HG03457 (cell line): Measurements from ENCODE around the gene NDUFS6.

Source experiments
- ATAC-seq: cut with Tn5 transposase; IDR thresholded peaks from one replicate; pipeline ENCODE4 v1.9.1; 2021; ENCODE audit warnings: moderate number of reproducible peaks; ENCODE audit not compliant: unreplicated experiment

NDUFS6 gene

DNA sequence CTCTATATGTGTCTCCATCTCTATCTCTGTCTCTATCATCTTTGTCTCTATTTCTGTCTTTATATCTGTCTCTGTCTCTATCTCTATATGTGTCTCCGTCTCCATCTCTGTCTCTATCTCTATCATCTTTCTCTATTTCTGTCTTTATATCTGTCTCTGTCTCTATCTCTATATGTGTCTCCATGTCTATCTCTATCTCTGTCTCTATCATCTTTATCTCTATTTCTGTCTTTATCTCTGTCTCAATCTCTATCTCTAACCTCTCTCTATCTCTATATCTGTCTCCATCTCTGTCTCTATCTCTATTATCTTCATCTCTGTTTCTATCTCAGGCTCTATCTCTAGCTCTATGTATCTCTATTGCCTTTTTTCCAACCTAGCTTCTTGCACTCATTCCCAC lies 44.5 kb downstream of the NDUFS6 start:
- no peak for ATAC-seq

DNA sequence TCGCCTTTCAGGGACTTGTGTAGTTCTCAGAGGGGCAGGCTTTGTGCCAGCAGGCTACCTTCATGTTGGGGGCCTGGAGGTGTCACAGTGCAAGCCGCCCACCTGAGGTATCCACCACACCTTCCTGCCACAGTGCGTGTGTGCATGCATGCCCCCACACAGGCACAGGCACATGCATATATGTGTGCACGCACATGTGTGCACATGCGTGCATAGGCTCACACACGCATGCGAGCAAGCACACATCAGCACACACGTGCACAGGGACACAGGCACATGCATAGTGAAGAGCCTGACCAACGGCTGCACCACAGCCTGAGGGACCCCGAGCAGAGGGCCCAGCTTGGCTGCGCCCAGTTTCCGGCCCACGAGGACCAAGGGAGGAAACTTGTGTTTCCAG lies 45.4 kb downstream of the NDUFS6 start:
- no peak for ATAC-seq

DNA sequence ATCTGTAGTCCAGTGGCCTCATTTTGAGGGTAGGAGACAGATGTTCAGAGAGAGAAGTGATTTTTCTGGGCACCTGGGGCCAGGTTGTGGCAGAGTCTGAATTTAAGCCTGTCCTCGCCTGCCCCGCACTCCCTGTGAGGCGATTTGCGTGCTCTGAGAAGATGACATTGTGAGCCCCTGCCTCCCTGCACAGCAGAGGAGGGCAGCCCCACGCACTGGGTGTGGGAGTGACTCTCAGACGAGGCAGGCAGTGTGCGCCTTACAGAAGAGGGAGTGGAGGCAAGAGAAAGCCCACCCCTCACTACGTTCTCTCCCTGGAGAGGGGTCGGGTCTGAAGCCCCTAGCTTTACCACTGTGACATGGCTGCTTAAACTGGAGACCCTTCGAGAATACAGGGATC lies 45.8 kb downstream of the NDUFS6 start:
- ATAC-seq, result no peak

DNA sequence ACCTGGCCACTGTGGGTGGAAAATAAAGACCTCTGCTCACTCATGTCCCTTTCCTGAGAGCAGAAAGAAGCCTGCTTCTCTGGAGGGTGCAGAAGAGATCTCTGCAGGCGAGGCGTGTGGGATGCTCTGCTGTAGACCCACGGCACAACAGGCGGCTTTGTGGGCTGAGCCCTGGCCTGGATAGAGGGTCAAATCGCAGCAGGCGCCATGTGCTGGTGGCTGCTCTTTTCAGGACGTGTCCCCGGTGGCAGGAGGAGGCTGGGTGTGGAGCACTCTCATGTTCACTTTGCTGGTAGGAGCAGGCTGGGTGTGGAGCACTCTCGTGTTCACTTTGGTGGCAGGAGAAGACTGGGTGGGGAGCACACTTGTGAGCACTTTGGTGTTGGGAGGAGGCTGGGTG lies 46.4 kb downstream of the NDUFS6 start:
- ATAC-seq, result no peak

DNA sequence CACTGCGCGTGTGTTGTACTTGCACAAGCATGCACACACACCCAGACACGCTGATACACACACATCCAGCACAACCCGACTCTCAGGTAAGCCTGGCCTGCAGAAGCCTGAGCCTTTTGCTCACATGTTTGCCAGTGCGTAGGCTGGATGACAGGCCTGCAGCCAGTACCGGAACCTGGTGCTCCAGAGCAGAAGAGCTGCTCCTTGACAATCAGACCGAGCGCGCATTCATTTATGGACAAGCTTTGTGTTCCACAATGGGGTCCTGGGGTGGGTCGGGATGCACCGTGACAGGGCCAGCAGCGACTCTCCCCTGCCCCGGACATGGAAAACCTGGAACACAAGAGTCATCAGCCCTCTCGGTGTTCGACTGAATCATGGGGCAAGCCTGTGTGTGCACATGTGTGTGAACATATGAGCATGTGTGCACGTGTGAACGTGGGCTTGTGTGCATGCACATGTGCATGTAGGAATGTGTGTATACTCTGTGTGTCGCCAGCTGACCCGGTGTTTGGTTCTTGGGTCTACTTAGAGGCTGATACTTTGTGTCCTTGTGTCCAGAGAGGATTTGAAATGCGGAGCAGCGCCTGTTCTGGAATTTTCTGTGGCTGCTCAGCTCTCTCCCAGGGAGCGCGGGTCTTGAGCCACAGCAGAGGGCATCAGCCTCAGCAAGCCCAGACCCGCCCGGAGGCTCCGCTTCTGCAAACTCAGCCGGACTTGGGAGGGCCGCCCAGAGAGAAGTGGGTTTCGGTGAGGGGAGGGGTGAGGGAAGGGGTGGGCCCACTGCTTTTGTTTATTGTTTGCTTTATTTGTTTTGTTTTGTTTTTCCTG lies 49.3 kb downstream of the NDUFS6 start:
- no peak for ATAC-seq

DNA sequence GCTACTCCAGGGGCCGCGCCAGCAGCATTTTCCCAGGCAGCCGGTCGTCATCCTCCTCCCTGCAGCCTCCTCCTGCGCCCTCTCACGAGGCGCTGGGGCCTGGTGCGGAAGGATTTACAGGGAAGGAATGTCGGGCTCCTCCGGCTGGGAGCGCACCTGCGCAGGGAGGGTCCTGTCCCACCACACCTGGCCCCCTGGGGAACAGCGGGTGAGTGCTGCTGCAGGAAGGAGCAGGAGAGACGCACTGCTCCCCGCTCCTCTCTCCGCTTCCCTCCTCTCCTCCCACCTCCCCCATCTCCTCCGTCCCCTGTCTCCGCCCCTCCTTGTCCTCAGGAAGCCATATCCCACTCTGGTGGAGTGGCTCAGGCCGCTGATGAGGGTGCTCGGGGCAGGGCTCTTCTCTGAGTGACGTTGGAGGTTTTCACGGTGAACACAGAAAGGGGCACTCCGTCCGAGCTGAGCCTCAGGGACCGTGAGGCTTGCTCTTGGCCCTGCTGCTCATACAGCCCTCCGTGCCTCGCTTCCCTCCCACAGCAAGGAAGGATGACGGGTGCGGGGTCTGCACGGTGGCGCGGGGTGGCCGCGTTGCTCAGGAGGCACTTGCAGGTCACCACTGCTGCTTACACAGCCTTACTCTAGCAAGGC lies 50.2 kb downstream of the NDUFS6 start:
- no peak for ATAC-seq

DNA sequence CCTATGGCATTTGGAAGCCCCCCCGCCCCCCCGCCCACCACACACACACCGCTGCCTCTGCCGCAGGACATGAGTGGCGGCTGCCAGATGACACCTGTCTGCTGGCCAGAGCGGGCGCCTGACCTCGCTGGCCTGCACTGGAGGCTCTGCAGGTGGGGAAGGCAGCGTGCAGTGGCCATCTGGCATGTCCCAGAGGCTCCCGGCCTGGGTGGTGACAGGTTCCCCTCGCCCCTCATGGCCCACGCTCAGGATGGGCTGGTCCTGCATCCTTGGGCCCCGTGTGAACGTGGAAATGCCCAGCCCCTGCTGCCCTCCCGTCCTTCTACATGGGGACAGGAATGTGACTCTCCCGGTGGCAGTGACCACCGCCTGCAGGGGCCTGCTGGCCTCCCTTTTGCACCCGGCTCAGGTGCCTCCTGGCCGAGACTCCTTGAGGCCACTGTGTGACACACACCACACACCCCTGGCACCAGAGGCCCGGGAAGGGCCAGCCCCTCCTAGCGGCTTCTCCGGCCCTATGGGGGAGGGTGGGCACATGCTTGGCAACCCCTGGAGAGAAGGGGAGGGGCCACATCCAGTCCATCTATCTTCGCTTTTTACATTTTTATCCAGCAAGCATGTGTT lies 51.2 kb downstream of the NDUFS6 start:
- no peak for ATAC-seq

DNA sequence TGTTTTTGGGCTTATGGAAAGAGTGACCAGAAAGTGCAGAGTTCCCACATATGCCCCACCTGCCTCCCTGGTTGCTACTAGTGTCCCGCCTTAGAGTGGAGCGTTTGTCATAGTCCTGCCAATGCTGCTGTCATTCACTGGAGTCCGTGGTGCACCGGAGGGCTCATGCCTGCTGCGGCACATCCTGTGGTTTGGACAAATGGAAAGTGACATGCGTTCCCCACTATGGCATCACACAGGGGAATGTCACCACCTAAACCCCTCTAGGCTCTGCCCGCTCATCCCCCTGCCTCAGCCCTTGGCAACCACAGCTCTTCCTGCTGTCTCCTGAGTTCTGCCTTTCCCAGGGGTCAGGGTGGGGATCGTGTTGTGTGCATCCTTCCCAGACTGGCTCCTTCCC lies 52.3 kb downstream of the NDUFS6 start:
- no peak for ATAC-seq

DNA sequence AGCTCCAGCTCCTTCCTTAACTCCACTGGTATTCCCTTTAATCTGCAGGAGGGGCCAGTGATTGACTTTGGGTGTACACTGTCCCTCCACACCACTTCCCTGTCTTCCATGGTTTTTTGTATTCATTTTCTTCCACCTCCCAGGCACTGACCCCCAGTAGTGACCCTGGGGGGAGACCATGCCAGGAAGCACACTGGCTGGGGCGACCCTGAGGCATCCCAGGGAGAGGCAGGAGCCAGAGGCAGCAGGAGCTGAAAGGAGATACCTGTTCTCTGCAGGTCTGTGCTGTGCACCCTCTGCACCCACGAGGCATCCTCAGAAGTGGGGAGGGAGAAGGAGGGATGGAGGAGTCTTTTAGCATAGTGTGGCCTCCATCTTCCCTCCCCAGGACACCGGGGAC lies 53.9 kb downstream of the NDUFS6 start:
- ATAC-seq, result no peak

DNA sequence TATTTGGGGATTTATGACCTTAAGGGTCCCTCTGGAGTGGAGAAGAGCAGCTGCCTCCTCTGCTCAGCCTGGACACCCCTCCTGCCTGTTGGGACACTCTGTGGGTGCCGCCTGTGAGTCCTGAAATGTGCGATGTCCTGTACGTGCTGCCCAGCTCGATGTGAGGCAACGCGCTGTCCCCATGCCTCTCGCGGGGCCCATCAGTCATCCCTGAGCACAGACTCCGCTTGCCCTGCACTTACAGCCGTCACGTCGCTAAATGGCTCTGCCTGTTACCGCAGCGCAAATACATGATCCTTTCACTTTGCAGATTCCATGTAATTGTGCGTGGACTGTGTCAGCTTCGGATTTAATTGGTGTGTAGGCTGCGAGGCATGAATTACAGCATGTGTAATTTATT lies 54.4 kb downstream of the NDUFS6 start:
- ATAC-seq, result no peak

DNA sequence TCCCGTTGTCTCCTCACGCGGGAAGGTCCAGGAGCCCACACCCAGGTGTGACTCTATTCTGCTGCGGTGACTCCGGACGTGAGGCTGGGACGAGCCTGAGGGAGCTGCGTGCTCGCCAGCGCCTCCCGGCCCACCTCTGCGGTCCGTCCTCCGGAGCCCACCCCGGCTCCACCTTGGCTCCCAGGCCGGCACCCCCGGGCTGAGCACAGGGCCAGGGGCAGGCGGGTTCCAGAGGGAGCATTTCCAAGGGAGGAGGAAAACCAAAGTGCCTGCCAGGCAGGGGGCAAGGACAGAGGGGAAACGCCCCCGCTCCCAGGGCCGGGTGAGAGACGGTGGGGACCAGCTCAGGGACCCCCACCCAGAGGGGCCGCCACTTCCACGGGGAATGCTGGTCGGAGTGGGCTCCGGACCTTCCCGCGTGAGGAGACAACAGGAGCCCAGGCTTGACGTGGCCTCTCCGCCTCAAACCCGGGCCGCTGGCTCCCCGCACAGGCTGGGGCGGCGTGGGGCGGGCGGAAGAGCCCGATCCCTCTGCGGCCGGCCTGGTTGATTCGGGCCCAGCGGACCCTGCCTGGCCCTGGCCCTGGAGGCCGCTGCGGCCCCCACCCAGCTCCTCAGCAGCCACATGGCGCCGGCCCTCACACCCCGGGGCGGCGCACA lies 55.5 kb downstream of the NDUFS6 start:
- ATAC-seq, result no peak

DNA sequence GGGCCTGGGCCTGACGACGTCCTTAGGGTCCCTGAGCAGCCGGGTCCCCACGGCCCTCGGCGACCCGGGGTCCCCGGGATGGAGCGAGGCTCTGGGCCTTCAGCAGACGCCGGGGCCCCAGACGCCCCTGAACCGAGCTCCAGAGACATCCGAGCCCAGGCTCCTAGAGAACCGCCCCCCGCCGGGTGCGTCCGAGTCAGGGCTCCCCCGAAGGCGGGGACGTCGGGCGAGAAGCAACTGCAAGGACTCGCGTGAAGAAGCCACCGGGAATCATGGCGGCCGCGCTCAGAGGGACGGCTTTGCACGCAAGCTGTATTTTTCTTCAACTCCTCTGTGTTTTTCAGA lies 56.0 kb downstream of the NDUFS6 start:
- no peak for ATAC-seq

DNA sequence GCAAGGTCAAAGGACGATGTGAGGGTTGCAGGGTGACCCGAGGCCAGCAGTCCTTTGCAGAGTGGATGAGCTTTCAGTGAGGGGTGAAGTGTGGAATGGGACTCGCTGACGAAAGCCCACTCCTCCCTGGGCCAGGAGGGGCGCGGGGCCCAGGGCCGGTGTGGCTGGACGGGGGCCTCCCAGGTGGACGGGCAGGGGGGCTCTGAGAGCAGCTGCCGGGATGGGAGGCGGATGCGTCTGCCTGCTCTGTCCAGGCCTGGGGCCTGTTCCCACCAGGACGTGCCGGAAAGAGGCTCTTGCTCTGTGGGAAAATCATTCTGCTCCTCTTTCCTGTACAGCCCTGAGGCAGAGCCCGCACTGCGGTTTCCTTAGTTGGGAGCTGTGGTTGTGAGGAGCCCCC lies 57.2 kb downstream of the NDUFS6 start:
- ATAC-seq, result no peak

DNA sequence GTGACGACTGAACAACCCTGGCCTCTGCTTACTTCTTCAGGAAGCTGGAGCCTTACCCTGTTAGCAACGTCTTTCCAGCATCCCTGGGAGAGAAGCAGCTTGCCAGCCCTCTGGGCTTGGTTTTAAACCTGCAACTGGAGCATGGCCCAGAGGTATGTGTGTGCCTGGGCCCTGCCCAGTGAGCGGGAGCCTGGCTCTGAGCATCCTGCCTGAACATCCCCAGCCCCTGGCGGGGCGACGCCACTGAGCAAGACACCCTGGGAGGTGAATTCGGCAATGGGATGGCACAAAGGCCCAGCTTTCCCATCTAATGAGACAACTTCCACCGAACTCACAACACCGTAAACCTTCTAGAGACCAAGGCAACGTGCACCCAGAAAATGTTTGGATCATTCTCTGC lies 57.9 kb downstream of the NDUFS6 start:
- ATAC-seq, result no peak

DNA sequence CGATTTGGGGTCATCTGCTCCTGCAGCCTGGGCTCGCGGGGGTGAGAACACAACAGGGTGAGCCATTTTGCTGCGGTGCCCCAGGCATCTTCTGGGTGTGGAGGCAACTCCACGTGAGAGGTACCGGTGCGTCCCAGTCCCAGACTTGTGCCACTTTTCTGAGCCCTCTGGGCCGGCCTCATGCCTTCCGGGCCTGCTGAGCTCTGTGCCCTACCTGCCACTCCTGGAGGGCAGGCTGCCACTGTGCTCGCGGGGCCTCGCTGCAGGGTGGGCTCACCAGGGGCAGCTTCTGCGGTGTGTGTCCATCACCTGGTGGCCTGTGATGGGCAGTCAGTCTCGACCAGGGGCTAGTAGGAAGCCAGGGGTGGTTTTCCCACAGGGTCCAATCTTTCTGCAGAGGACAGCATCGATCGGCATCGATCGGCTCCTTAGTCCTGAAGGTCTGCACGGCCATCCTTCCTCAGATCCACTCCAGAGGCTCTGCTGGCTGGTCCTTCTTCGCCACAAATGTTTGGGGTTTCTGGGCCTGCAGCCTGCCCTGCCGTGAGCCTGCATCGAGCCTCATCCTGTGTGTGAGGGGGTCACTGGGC lies 58.9 kb downstream of the NDUFS6 start:
- ATAC-seq, result no peak

DNA sequence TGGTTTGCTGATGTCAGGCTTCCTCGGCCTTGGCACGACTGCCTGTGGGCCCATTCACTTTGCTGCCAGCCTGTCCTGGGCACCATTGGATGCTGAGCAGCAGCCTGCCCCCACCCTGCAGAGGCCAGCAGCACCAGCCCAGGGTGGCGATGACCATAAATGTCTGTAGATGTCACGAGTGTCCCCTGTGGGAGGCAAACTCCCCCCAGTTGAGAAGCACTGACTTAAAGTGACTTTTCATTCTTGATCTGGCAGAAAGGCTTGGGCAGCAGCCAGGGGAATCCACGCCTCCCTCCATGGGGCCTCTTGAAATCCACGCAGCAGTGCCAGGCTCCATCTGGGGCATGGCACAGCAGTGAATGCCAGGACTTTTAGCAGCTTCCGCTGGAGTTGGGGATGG lies 59.7 kb downstream of the NDUFS6 start:
- ATAC-seq, result no peak

DNA sequence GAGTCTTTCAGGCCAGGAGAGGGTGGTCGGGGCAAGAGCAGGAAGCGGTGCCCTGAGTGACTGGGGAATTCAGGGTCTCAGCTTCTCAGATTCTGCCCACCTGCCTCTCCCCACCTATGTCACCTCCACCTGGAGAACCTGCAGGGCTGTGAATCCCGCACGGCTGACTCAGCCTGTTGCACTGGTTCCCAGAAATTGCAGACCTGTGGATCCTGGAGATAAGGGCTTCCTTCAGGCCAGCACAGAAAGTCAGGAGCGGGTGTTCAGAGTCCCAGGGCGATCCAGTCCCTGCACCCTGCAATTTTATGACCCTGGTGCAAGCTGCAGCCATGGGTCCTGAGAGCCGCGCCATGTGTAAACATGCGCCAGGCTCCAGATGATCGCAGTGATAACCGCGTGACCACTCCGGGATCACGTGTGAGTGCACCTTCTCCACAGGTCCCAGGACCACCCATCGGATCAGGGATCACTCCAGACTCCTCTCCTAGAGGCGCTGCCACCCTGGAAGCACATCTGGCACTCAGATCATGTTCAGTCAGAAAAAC lies 63.8 kb downstream of the NDUFS6 start:
- no peak for ATAC-seq

DNA sequence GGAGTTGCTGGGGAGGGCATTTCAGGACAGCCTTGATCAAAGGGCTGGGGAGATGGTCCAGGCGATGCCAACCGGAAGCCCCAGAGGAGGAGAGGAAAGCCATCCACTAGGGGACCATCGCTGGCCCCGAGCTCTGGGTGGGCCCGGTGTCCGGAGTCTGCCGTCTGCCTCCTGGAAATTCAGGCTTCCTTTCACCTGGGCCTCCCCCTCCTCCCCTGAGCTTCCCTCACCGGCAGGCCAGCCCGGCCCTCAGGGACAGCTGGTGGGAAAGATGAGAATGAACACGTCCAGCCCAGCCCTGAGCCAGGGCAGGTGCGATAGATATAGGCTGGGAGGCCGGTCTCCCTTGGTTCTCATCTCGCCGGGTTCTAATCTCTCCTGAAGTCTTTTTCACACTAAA lies 64.3 kb downstream of the NDUFS6 start:
- ATAC-seq, result no peak
